Coronary artery (tissue), 2 donors: ENCODE data around the gene TSPAN4.

Source experiments
- DNase-seq: peaks from one replicate; pipeline ENCODE4 v3.0.0-alpha.2; 2017; ENCODE audit warnings: low spot score
- H3K27ac ChIP-seq, 2 donors: fragments of 200-600 bp; sonication (generic); one replicate each; pipeline ENCODE4 v1.5.1; 2016 to 2019
- H3K4me3 ChIP-seq: fragments of 200-600 bp; sonication (generic); 2 replicates; pipeline ENCODE4 v1.5.1; 2016; ENCODE audit warnings: mild to moderate bottlenecking, moderate library complexity
- TF ChIP-seq, protein P1 (sequence below): fragments of 200-600 bp; sonication (generic); IDR thresholded peaks from one replicate; pipeline ENCODE4 v1.5.1; 2019; ENCODE audit warnings: antibody characterized with exemption

Gene TSPAN4

GRCh38 chr11:909406-909805, 66.8 kb downstream of the TSPAN4 start:
- DNase-seq = no peak
- no peak overlapping the region for H3K4me3 ChIP-seq
- TF ChIP-seq, protein P1, sequence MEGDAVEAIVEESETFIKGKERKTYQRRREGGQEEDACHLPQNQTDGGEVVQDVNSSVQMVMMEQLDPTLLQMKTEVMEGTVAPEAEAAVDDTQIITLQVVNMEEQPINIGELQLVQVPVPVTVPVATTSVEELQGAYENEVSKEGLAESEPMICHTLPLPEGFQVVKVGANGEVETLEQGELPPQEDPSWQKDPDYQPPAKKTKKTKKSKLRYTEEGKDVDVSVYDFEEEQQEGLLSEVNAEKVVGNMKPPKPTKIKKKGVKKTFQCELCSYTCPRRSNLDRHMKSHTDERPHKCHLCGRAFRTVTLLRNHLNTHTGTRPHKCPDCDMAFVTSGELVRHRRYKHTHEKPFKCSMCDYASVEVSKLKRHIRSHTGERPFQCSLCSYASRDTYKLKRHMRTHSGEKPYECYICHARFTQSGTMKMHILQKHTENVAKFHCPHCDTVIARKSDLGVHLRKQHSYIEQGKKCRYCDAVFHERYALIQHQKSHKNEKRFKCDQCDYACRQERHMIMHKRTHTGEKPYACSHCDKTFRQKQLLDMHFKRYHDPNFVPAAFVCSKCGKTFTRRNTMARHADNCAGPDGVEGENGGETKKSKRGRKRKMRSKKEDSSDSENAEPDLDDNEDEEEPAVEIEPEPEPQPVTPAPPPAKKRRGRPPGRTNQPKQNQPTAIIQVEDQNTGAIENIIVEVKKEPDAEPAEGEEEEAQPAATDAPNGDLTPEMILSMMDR = no peak
- H3K27ac ChIP-seq = no peak overlapping the region

- TF ChIP-seq, protein P1 = no peak
- Histone ChIP-seq H3K4me3 (peak overlapping the region; percentile 90), H3K27ac (peak overlapping the region; percentile 85 to 93)
- no peak for DNase-seq
These were observed 67.5 kb downstream of the TSPAN4 start for GRCh38 chr11:910044-910588.

DNA sequence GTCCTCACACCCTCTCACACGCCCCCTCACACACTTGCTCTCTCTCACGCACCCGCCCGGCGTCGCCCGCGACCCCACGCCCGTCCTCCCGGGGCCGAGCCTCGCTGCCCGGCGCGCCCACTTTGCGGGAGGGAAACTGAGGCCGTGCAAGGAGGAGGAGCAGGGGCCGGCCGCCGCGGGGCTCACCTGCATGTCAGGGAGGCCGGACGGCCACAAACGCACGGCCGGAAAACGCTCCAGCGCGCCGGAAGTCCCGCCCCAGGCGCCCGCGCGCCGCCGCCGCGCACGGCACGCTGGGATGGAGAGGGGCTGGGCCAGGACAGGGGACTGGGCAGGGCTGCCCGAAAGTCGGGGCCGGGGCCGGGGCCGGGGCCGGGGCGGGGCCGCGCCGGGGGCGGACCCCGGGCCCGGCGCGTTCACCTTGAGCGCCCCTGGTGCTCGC, 68.0 kb downstream of the TSPAN4 start, which contains the start of gene CHID1:
TSS of gene CHID1 (minus strand) at position 222 of the 442 bp plus-strand sequence. CDS start 5,994 bp downstream, outside the sequence.
- DNase-seq = peak; percentile 88
- H3K4me3 ChIP-seq = peak within 1 kb of the TSS; percentile 90
- TF ChIP-seq, protein P1 = no peak
- H3K27ac ChIP-seq = peak within 1 kb of the TSS; percentile 85 to 93

DNA sequence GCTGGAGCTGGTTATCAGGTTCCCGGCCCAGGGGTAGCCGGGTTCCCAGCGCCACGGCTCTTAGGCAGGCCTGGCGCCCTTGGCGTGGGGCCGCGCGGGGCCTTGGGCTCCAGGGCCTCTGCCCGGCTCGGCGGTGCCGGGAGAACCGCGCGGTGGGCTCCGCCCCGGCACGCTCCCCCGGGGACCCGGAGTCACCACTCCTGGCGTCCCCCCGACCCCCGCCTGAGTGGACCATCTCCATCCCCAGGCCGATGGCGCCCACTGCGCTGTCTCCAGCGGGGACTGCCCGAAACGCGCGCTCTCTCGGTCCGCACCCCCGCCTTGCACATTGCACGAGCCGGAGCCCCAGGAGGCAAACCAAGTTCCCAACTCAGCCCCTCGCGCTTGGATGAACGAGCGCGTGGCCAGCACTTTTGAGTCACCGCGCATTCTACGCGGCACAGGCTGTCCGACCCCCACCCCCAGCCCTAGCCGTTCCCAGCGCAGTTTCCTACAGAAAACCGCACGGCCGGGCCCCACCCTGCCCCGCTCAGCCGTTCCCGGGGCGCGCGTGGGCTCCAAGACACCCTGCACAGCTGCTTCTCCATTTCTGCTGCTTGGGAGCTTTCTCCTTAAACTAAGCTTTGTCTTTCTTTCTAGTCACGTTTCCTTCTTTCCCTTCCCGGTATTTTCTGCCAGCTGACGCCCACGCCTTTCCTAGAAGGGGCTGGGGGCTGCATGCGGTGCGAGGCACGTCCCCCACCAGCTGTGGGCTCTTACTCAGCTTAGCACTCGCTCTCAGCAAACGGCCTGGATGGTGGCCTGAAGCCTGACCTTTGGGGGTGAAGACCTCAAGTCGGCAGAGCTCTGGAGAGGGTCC, 68.6 kb downstream of the TSPAN4 start:
- no peak for DNase-seq
- Histone ChIP-seq H3K27ac (peak overlapping the region; percentile 85 to 93), H3K4me3 (peak overlapping the region; percentile 90)
- TF ChIP-seq, protein P1 = no peak

GRCh38 chr11:911890-912219, 69.2 kb downstream of the TSPAN4 start:
- Histone ChIP-seq H3K4me3 (peak overlapping the region; percentile 90), H3K27ac (peak overlapping the region; percentile 85 to 93)
- no peak for DNase-seq
- TF ChIP-seq, protein P1 = no peak

DNA sequence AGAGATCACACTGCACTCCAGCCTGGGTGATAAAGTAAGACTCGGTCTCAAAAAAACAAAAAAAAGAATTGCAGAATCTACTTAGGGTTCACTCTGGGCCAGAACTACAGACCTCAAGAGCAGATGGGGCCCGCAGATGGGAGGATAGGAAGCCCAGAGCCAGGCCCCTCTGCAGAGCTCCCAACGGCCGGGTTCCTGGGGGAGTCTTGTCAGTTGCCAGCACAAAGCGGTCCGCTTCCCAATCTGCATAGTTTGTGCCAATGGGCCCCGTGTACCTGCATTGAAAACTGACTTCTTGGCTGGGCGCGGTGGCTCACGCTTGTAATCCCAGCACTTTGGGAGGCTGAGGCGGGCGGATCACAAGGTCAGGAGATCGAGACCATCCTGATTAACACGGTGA, 69.6 kb downstream of the TSPAN4 start:
- Histone ChIP-seq H3K4me3 (no peak overlapping the region), H3K27ac (peak overlapping the region in 1 of 2 donors; percentile 93)
- no peak for DNase-seq
- TF ChIP-seq, protein P1 = no peak
